GM19328 (cell line): ENCODE data around the gene BUD31.
"Not testable (repeated sequence)": the region's sequence is repeated elsewhere in the genome, so short reads cannot be mapped to it uniquely, and the experiment has no call there.

Source experiments
- ATAC-seq: cut with Tn5 transposase; IDR thresholded peaks from one replicate; pipeline ENCODE4 v1.9.1; 2021; ENCODE audit warnings: mild to moderate bottlenecking, moderate library complexity; ENCODE audit not compliant: unreplicated experiment

Gene BUD31

GRCh38 chr7:99428972-99429566 is 20.3 kb downstream of the BUD31 start:
- no peak for ATAC-seq

GRCh38 chr7:99429756-99430155 is 21.0 kb downstream of the BUD31 start:
- ATAC-seq = no peak

- ATAC-seq = not testable (repeated sequence)
Measured at GRCh38 chr7:99431756-99432540, 23.2 kb downstream of the BUD31 start.

GRCh38 chr7:99433158-99433557 is 24.4 kb downstream of the BUD31 start:
- no peak for ATAC-seq

- ATAC-seq = no peak
Measured at GRCh38 chr7:99437946-99438572, 29.3 kb downstream of the BUD31 start.

GRCh38 chr7:99438573-99439480 is 30.1 kb downstream of the BUD31 start, which contains the start of the genes CPSF4 and PTCD1:
CPSF4 (plus strand) TSS chr7:99438943; CDS start chr7:99439083, 140 bp downstream.
PTCD1 (minus strand) TSS chr7:99438798; CDS start chr7:99435242, 3,556 bp downstream.
- peak; percentile 89 for ATAC-seq

GRCh38 chr7:99440195-99440594 is 31.4 kb downstream of the BUD31 start:
- ATAC-seq = no peak

GRCh38 chr7:99446096-99446495 is 37.3 kb downstream of the BUD31 start:
- no peak for ATAC-seq

- ATAC-seq = no peak
Measured at GRCh38 chr7:99447943-99448342, 39.2 kb downstream of the BUD31 start.

- ATAC-seq = no peak
Measured at GRCh38 chr7:99448855-99449254, 40.1 kb downstream of the BUD31 start.

- ATAC-seq = no peak
Measured at GRCh38 chr7:99449326-99449725, 40.6 kb downstream of the BUD31 start.

GRCh38 chr7:99451936-99452335 is 43.2 kb downstream of the BUD31 start:
- ATAC-seq = no peak

- no peak for ATAC-seq
Measured at GRCh38 chr7:99452541-99452940, 43.8 kb downstream of the BUD31 start.

- ATAC-seq = no peak
Measured at GRCh38 chr7:99453105-99453504, 44.3 kb downstream of the BUD31 start.

- ATAC-seq = no peak
Measured at GRCh38 chr7:99455874-99456273, 47.1 kb downstream of the BUD31 start.

GRCh38 chr7:99456288-99456687 is 47.5 kb downstream of the BUD31 start:
- no peak for ATAC-seq

GRCh38 chr7:99457050-99457649 is 48.4 kb downstream of the BUD31 start:
- no peak for ATAC-seq

GRCh38 chr7:99457650-99458493 is 49.1 kb downstream of the BUD31 start:
- no peak for ATAC-seq

GRCh38 chr7:99459087-99459486 is 50.3 kb downstream of the BUD31 start:
- ATAC-seq = no peak

- ATAC-seq = no peak
Measured at GRCh38 chr7:99460651-99461050, 51.9 kb downstream of the BUD31 start.
